MM.1S (cell line): ENCODE results near the gene GARNL3.

Experiments used
- EZH2 ChIP-seq: fragments of 300-600 bp; sonication (generic); optimal IDR thresholded peaks from 2 replicates; pipeline ENCODE3; 2017; ENCODE audit warnings: low read depth, mild to moderate bottlenecking, antibody characterized with exemption, low read length, mixed read lengths
- TF ChIP-seq, protein P1 (sequence below): fragments of 300-600 bp; sonication (generic); IDR thresholded peaks from 2 replicates; pipeline ENCODE4 v1.5.1; 2016; ENCODE audit warnings: antibody characterized with exemption, low read length, mixed read lengths

- no peak for TF ChIP-seq EZH2
- TF ChIP-seq, protein P1, sequence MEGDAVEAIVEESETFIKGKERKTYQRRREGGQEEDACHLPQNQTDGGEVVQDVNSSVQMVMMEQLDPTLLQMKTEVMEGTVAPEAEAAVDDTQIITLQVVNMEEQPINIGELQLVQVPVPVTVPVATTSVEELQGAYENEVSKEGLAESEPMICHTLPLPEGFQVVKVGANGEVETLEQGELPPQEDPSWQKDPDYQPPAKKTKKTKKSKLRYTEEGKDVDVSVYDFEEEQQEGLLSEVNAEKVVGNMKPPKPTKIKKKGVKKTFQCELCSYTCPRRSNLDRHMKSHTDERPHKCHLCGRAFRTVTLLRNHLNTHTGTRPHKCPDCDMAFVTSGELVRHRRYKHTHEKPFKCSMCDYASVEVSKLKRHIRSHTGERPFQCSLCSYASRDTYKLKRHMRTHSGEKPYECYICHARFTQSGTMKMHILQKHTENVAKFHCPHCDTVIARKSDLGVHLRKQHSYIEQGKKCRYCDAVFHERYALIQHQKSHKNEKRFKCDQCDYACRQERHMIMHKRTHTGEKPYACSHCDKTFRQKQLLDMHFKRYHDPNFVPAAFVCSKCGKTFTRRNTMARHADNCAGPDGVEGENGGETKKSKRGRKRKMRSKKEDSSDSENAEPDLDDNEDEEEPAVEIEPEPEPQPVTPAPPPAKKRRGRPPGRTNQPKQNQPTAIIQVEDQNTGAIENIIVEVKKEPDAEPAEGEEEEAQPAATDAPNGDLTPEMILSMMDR = no peak
These were observed 70.2 kb downstream of the GARNL3 start for GRCh38 chr9:127334725-127335124.
